Activated naive CD4-positive, alpha-beta T cell treated with anti-CD3 and anti-CD28 coated beads, Interleukin-2, amount 50 U/mL, for 24 hours (primary cell): ENCODE data around the gene AHNAK.
"Not testable (repeated sequence)": the region's sequence is repeated elsewhere in the genome, so short reads cannot be mapped to it uniquely, and the experiment has no call there.

Source experiments
- H3K27ac Mint-ChIP-seq: one replicate; pipeline ENCODE4 v1.8.0; 2021; ENCODE audit warnings: mild to moderate bottlenecking, mixed read lengths
- H3K27me3 Mint-ChIP-seq: one replicate; pipeline ENCODE4 v1.8.0; 2021; ENCODE audit warnings: mixed read lengths
- H3K36me3 Mint-ChIP-seq: one replicate; pipeline ENCODE4 v1.8.0; 2021; ENCODE audit warnings: mixed read lengths
- H3K4me1 Mint-ChIP-seq: one replicate; pipeline ENCODE4 v1.8.0; 2021; ENCODE audit warnings: mixed read lengths
- H3K4me3 Mint-ChIP-seq: one replicate; pipeline ENCODE4 v1.8.0; 2021; ENCODE audit warnings: mild to moderate bottlenecking, mixed read lengths
- H3K9me3 Mint-ChIP-seq: one replicate; pipeline ENCODE4 v1.8.0; 2021; ENCODE audit warnings: mixed read lengths

The AHNAK gene

DNA sequence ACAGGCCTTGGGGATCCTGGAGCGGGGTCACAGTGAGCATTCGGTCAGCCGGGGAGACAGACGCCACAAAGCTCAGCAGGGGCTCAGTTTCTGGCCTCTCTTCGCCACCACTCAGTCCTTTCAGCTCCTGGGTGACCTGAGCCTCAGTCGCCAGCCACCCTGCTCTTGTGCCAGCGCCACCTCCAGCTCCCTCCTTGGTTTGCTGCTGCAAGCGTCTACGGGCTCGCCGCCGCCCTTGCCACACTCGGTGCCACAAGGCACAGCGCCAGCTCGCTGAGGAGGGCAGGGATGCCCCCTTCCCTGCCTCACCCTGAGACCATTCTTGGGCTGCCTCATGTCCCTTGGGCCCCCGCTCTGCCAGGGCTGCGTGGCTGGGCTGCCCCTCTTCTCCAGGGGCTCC, 28.6 kb upstream of the AHNAK start:
- H3K9me3 Mint-ChIP-seq = no peaks in the 10 kb centered on the region
- peak overlapping the region; percentile 38 for H3K27ac Mint-ChIP-seq
- peaks cover 49% of the 10 kb centered on the region for H3K4me1 Mint-ChIP-seq
- H3K36me3 Mint-ChIP-seq = peaks cover 31% of the 10 kb centered on the region
- peak overlapping the region; percentile 95 for H3K4me3 Mint-ChIP-seq
- H3K27me3 Mint-ChIP-seq = no peaks in the 10 kb centered on the region

DNA sequence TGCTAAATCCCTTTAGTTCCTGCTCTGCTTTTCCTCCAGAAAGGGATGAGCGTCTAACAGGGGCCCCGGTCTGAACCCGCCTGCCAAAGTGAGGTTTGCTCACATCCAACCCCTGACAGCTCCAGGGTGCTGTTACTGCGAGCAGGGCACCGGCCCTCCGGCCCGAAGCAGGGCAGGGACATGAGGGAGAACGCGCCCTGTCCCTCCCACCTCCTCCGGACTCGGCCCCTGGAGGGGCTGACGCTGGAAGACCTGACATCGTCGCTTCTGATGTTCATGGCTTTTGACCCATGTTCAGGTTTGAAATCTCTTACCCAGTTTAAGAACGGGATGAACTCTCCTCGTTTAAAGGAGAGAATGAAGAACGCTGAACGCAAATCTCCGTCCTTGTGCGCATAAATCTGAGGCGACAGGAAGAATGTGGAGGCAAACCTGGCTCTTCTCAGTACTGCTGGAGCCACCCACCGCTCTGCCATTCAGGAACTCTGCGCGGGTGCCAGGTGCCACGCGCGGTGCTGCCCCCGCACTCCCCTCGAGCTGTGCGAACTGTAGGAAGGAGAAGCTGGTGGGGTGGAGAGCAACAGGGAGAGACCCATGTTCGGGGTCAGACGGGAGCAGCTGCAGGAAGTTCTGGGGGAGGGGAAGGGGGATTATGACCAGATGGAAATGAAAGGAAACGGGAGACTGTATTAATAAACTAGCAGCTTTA, 27.9 kb upstream of the AHNAK start:
- peak overlapping the region; percentile 99 for H3K27ac Mint-ChIP-seq
- H3K36me3 Mint-ChIP-seq = peaks cover 32% of the 10 kb centered on the region
- H3K27me3 Mint-ChIP-seq = no peaks in the 10 kb centered on the region
- peaks cover 55% of the 10 kb centered on the region for H3K4me1 Mint-ChIP-seq
- H3K9me3 Mint-ChIP-seq = no peaks in the 10 kb centered on the region
- peak overlapping the region; percentile 95 for H3K4me3 Mint-ChIP-seq

DNA sequence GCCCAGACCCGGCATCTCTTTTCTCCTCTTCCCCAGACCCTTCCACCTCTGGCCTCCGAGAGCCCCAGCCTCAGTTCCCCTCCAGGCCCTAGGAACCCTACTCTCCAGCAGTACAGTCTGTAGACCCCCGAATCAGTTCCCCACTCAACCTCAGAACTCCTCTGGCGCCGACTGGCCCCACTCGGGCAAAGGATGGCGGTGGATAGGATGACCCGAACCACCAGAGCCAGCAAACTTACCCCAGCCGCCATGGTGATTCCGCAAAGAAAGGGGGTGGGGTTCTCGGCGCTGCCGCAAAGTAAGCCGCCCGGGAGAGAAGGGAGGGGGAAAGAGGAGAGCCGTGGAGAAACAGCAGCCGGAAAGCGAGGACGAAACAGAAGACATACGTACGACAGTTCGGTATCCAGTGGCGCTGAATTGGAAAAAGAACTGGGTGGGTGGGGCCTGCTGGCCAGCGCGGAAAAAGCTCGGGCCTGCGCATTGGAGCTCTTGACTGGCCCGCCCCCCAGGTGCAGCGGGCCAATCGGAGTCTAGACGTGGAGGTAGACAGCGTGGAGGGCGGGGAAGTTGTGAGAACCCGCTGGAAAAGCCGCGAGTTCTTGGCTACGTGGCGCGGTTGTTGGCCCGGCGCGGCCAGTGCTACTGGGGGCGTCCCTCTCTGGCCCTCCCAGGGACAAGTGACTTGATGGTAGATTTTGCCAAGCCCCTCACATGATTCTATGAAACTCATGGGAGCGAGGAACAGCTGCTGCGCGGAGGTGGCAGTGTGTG, 27.2 kb upstream of the AHNAK start, which contains the start of gene EEF1G:
Gene EEF1G (minus strand): TSS at position 300 of the 771 bp plus-strand sequence. CDS start 49 bp downstream, at position 251.
- Mint-ChIP-seq H3K27me3 (no peaks in the 10 kb centered on the region), H3K4me3 (peak within 1 kb of the TSS; percentile 95), H3K27ac (peak within 1 kb of the TSS; percentile 99), H3K9me3 (no peaks in the 10 kb centered on the region), H3K4me1 (peaks cover 56% of the 10 kb centered on the region), H3K36me3 (peaks cover 32% of the 10 kb centered on the region)

DNA sequence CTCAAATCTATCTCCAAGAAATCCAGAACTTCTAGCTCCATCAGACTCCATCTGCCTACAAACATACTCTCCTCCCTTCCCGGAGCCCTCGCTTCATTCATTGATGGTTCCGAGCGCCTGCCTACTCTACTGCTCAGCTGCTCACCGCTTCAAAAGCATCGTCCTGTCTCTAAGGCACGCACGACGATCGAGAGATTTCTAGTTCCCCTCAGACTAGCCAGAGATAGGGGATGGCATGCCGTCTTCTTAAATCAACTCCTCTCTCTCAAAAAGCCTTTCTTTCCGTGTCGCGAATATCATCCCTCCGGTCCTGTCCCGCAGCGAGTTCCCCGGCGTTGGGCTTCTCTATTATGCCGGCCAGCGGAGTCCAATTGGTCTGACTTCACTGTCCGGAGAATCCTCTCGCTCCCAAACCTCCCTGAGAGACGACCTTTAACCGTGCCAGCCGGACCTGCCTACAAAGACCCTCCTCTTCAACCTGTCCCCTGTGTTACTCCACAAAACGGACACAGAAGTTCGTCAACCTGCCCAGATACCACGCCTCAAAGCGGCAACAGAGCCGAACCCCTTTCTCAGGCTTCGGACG, 26.5 kb upstream of the AHNAK start:
- peak overlapping the region; percentile 95 for H3K4me3 Mint-ChIP-seq
- H3K9me3 Mint-ChIP-seq = no peaks in the 10 kb centered on the region
- H3K36me3 Mint-ChIP-seq = peaks cover 32% of the 10 kb centered on the region
- peaks cover 59% of the 10 kb centered on the region for H3K4me1 Mint-ChIP-seq
- no peaks in the 10 kb centered on the region for H3K27me3 Mint-ChIP-seq
- peak overlapping the region; percentile 99 for H3K27ac Mint-ChIP-seq

DNA sequence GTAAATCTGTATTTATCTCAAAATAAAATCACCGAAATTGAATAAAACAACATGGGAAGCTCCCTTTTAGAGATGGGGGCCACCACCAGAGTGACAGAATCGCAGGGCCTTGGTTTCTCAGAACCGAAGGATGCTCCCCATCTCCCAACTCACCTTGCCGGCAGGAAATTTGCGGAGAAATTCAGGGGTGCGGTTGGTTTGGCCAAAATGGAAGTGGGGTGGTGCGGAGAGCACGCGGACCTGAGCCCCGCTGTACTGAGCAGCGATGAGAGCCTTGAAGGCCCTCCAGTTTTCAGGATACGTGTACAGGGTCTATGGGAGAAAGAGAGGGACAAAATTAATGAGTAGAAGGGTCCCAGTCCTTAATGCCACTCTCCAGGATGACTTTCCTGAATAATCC, 25.8 kb upstream of the AHNAK start:
- Mint-ChIP-seq H3K4me3 (peak overlapping the region; percentile 95), H3K4me1 (peaks cover 62% of the 10 kb centered on the region), H3K27ac (peak overlapping the region; percentile 99), H3K36me3 (peaks cover 34% of the 10 kb centered on the region), H3K27me3 (no peaks in the 10 kb centered on the region), H3K9me3 (no peaks in the 10 kb centered on the region)

DNA sequence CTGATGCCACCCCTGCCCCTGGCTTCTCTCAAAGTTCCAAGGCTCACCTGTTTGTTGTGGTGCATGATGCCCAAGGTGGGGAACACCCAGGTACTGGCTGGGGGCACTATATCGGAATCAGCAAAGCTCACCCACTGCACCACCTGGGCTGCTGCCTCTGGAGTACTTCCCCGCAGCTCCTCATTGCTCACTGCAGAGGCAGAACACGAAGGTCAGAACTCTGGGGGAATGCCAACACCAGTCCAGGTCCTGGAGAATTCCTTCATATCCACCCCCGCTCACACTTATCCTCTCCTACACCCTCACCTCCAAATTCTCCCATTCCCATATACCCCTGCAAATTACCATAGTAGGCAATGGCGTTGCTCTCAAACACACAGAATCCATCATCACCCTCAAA, 24.9 kb upstream of the AHNAK start:
- Mint-ChIP-seq H3K36me3 (peaks cover 40% of the 10 kb centered on the region), H3K4me3 (peak overlapping the region; percentile 95), H3K27ac (peak overlapping the region; percentile 83), H3K4me1 (peaks cover 71% of the 10 kb centered on the region)
- not testable (repeated sequence) for H3K9me3 Mint-ChIP-seq, H3K27me3 Mint-ChIP-seq

DNA sequence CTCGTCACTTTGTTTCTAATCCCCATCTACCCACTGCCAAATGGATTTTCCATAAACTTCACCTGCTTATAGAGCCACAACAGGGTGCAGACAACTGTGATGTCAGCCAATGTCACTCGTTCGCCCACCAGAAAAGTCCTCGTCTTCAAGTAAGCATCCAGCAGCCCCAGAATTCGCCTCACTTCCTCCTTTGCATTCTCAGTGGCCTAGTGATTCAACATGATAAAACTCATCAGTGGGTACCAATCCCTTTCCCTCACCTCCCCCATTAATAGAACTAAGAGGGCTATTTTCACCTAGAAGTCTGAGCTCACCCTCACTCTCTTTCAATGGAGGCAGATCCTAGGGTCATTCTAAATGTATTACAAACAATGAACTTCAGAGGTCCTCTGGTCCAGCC, 24.3 kb upstream of the AHNAK start:
- H3K27ac Mint-ChIP-seq = peak overlapping the region; percentile 83
- peak overlapping the region; percentile 95 for H3K4me3 Mint-ChIP-seq
- H3K27me3 Mint-ChIP-seq, H3K9me3 Mint-ChIP-seq: not testable (repeated sequence)
- H3K4me1 Mint-ChIP-seq = peaks cover 77% of the 10 kb centered on the region
- peaks cover 42% of the 10 kb centered on the region for H3K36me3 Mint-ChIP-seq

DNA sequence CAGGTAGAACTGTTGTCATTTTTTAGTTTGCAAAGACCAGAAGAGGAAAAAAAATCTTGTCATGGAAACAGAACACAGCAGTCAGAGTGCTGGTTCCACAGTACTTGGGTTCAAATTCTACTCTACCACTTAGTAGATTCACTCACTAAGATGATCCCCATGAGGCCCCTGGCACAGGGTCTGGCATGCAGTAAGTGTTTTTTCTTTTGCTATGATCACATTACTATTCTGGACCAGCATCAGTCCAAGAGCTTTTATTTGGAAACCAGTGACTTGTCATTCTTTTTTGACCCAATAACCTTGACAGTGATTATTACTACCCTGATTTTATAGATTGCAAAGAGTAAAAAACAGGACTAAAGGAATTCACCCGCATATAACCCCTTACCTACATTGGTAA, 23.0 kb upstream of the AHNAK start:
- Mint-ChIP-seq H3K27ac (peak overlapping the region; percentile 55), H3K9me3 (no peaks in the 10 kb centered on the region), H3K4me3 (no peak overlapping the region), H3K36me3 (peaks cover 42% of the 10 kb centered on the region), H3K4me1 (peaks cover 71% of the 10 kb centered on the region), H3K27me3 (no peaks in the 10 kb centered on the region)

DNA sequence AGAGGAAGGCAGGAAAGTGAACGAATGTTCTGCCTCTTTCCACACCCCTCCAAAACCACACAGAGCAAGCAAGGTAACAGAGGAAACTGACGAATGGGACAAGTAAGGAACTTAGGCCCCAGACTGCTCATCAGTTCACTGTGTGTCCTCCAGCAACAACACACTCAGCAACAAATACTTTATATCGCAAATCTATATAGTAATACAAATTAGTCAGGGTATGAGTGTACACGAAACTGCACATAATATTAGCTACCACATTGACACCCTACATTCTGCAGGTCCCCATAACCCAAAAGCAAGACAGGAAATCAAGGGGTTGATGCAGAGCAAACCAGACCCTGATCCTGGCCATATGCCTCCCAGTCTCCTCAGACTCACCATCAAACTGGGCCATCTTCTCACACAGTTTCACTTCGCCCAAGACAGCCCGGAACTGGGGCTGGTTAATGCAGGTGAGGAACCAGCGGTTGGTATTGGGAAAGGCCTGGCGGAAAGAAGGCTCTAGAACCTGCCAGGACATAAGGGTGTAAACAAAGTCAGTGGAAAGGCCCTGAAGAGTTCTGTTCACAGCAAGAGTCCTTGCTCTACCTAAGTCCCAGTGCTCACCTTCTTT, 20.5 kb upstream of the AHNAK start:
- H3K36me3 Mint-ChIP-seq = peaks cover 30% of the 10 kb centered on the region
- H3K4me3 Mint-ChIP-seq = no peak overlapping the region
- H3K4me1 Mint-ChIP-seq = peaks cover 60% of the 10 kb centered on the region
- H3K9me3 Mint-ChIP-seq = no peaks in the 10 kb centered on the region
- peak overlapping the region; percentile 79 for H3K27ac Mint-ChIP-seq
- H3K27me3 Mint-ChIP-seq = no peaks in the 10 kb centered on the region

DNA sequence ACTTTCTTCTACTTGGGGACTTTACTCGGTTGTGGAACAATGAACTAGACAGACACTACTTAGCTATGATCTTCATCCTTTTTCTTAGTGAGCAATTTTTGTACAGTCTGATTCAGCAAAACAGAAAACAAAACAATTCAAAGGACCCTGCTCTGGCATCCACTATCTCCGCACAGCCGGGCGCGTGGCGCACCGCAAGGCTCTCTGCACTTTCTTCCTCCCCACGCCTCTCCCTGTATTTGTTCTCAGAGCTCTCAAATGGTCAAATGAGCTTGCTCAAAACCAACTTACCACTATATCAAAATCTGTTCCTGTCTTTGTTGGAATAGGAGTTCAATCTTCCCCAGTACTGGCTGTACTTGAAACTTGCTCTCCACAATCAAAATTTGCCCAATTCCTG, 19.6 kb upstream of the AHNAK start:
- Mint-ChIP-seq H3K4me1 (peaks cover 58% of the 10 kb centered on the region), H3K9me3 (no peaks in the 10 kb centered on the region), H3K27ac (peak overlapping the region; percentile 76), H3K4me3 (peak overlapping the region; percentile 19), H3K36me3 (peaks cover 28% of the 10 kb centered on the region), H3K27me3 (no peaks in the 10 kb centered on the region)

DNA sequence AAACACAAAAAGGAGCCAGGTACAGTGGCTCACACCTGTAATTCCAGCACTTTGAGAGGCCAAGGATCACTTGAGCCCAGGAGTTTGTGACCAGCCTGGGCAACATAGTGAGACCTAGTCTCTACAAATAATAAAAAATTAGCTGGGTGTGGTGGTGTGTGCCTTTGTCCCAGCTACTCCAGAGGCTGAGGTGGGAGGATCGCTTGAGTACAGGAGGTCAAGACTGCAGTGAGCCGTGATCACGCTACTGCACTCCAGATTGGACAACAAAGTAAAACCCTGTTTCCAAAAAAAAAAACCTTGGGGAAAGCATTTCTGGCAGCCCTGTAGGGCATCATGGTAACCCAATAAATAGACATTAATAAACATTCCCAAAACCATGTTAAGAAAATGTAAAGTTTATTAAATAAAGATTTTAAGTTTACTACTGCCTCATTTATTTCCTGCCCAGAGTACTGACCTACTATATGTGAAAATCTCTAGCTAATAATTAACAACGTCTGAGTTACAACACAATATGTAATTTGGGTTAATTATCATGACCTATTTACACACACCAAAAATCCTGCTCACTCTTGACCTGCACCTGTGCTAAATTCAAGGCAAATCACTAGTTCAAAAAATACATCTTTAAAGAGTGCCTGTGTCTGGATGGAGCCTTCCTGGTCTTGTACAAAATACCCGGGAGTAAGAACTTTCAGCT, 18.6 kb upstream of the AHNAK start:
- Mint-ChIP-seq H3K27ac (peak overlapping the region; percentile 62), H3K4me3 (no peak overlapping the region), H3K9me3 (no peaks in the 10 kb centered on the region), H3K36me3 (peaks cover 21% of the 10 kb centered on the region), H3K4me1 (peaks cover 57% of the 10 kb centered on the region), H3K27me3 (no peaks in the 10 kb centered on the region)

DNA sequence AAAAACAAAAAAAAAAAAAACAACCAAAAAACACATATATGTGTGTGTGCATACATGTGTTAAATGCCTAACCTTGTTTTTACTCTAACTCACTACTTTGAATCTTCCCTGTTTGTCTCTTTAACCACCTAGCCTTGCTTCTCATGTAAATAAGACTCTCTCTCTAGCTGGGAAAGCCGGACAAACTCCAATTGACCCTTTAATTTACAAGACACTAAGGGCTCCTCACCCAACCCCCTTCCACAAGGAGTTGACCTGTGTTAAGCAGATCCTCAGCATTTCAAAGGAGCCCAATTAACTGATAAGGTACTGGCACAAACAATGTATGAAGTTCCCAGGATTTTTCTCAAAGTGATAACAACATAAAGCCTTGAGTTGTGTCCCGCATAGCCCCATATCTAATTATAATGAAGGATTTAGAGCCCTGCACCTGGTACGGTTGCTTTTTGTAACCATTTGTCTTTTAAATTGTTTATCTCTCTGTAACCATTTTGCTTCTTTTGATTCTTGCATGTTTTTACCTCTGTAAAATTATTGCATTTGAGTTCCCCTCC, 15.1 kb upstream of the AHNAK start:
- Mint-ChIP-seq H3K4me1 (peaks cover 58% of the 10 kb centered on the region), H3K27ac (peak overlapping the region; percentile 57), H3K36me3 (peaks cover 18% of the 10 kb centered on the region)
- not testable (repeated sequence) for H3K9me3 Mint-ChIP-seq, H3K4me3 Mint-ChIP-seq, H3K27me3 Mint-ChIP-seq

DNA sequence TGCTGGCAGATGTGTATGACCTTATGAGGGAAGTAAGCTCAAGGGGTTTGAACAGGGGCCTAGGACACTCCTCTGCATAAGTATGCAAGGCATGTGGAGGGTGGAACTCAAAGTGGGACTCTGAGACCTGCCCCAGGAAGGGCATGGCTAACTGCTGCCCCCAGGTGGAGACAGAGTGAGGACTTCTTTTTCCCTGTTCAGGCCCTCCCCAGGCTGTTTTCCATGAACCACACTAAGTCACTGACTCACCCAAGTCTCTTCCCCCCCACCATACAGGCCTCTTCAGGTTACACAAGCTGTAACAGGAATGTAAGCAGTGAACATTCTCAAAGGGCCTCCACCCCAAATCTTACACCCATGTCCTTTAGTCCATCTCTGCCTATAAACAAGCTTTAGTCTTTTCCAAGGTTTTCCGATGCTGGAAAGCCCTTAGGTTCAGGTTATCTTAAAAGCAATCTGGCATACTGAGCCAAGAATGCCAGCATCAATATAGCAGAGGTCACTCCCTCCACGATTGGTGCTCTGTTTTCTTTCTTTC, 14.0 kb upstream of the AHNAK start:
- H3K9me3 Mint-ChIP-seq = no peaks in the 10 kb centered on the region
- peaks cover 14% of the 10 kb centered on the region for H3K36me3 Mint-ChIP-seq
- H3K4me1 Mint-ChIP-seq = peaks cover 58% of the 10 kb centered on the region
- no peaks in the 10 kb centered on the region for H3K27me3 Mint-ChIP-seq
- H3K4me3 Mint-ChIP-seq = peak overlapping the region; percentile 7
- H3K27ac Mint-ChIP-seq = peak overlapping the region; percentile 46

DNA sequence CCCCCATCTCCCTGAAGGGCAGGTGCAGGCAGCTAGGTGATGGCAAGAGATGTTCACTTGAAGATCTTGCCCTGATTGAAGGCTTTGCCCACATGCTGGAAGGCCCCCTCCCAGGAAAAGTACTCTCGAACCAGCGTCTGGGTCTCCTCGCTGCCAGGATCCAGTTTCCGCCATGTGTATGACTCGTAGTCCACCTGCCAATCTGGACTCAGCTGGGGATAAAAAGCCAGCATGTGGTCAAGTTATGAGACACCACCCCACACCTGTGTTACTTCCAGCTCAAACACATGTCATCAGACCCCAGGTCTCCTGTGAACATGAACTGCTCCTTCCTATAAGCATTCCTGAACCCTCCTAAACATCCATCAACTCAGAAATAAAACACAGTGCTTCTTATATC, 13.0 kb upstream of the AHNAK start:
- H3K27ac Mint-ChIP-seq = peak overlapping the region; percentile 87
- H3K27me3 Mint-ChIP-seq, H3K4me3 Mint-ChIP-seq, H3K9me3 Mint-ChIP-seq: not testable (repeated sequence)
- peaks cover 14% of the 10 kb centered on the region for H3K36me3 Mint-ChIP-seq
- peaks cover 65% of the 10 kb centered on the region for H3K4me1 Mint-ChIP-seq

DNA sequence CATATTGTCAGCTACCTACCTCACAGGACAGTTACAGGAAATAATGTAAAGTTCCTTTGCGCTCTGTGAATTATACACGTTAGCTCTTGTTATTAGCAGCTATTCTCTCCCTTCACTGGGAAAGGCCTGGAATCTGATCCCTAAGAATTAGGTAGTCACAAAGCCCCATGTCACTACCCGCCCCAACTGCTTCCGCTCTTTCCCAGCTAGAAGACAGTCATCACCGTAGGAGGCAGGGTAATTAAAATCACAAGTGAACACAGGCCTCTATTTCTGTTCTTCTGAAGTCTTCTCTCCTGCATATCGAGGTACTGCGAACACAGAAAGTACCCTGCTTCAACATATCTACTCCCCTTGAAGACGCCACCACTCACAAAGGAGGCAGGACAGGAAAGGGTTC, 12.6 kb upstream of the AHNAK start:
- Mint-ChIP-seq H3K4me1 (peaks cover 69% of the 10 kb centered on the region), H3K27me3 (no peaks in the 10 kb centered on the region), H3K27ac (no peak overlapping the region), H3K36me3 (peaks cover 14% of the 10 kb centered on the region), H3K9me3 (no peaks in the 10 kb centered on the region), H3K4me3 (no peak overlapping the region)
